Measurements from ENCODE around the gene STARD9.

- TF ChIP-seq SIN3A (IDR thresholded peaks at IDR 0.05; ENCODE audit: borderline replicate concordance, insufficient read depth, low read length) (no peak), POLR2AphosphoS5 (IDR thresholded peaks at IDR 0.05; ENCODE audit: low read depth, low read length) (no peak), REST (IDR thresholded peaks at IDR 0.05; ENCODE audit: insufficient read depth in 1 of 2, low read depth in 2 of 2, low read length in 2 of 2) (no peak), TAF1 (IDR thresholded peaks at IDR 0.05; ENCODE audit: borderline replicate concordance, insufficient read depth, low read length) (no peak), FOXP2 (optimal IDR thresholded peaks at IDR 0.05; ENCODE audit: borderline replicate concordance, extremely low read depth, extremely low read length, insufficient read depth) (no peak)
These were observed 153.6 kb downstream of the STARD9 start for GRCh38 chr15:42728972-42729371.
